Neural cell (in vitro differentiated cells): ENCODE data around the gene MSI2.

Experiments
- EP300 ChIP-seq: fragments of 450-650 bp; conservative IDR thresholded peaks from 2 replicates; pipeline ENCODE4 v1.6.1; 2014; ENCODE audit warnings: antibody characterized with exemption, mild to moderate bottlenecking, moderate library complexity; ENCODE audit not compliant: poor library complexity, severe bottlenecking
- EZH2 ChIP-seq: fragments of 200-600, 300-800 bp; shearing (Covaris generic), sonication (generic); IDR thresholded peaks from 2 replicates; pipeline ENCODE4 v1.6.1; 2014; ENCODE audit warnings: antibody characterized with exemption, low read length, borderline replicate concordance, mild to moderate bottlenecking; ENCODE audit not compliant: insufficient read depth, poor library complexity, severe bottlenecking
- MXI1 ChIP-seq: fragments of 450-650 bp; conservative IDR thresholded peaks from 2 replicates; pipeline ENCODE4 v1.6.1; 2014; ENCODE audit warnings: antibody characterized with exemption, mild to moderate bottlenecking; ENCODE audit not compliant: poor library complexity, severe bottlenecking
- POLR2AphosphoS5 ChIP-seq: IDR thresholded peaks from 2 replicates; pipeline ENCODE4 v1.6.1; 2012
- RAD21 ChIP-seq: fragments of 450-650 bp; conservative IDR thresholded peaks from 2 replicates; pipeline ENCODE4 v1.6.1; 2014; ENCODE audit warnings: antibody characterized with exemption, mild to moderate bottlenecking, moderate library complexity
- SMC3 ChIP-seq: fragments of 450-650 bp; conservative IDR thresholded peaks from 2 replicates; pipeline ENCODE4 v1.6.1; 2014; ENCODE audit warnings: antibody characterized with exemption, mild to moderate bottlenecking, moderate library complexity; ENCODE audit not compliant: poor library complexity
- TAF1 ChIP-seq: IDR thresholded peaks from 2 replicates; pipeline ENCODE4 v1.6.1; 2012; ENCODE audit warnings: low read depth
- TF ChIP-seq, protein P1 (sequence below): fragments of 450-650 bp; IDR thresholded peaks from 2 replicates; pipeline ENCODE4 v1.5.1; 2014; ENCODE audit warnings: antibody characterized with exemption, mild to moderate bottlenecking, moderate library complexity; ENCODE audit not compliant: poor library complexity, severe bottlenecking
- TF ChIP-seq, protein P2 (sequence below): IDR thresholded peaks from 2 replicates; pipeline ENCODE4 v1.6.1; 2012; ENCODE audit warnings: borderline replicate concordance

DNA sequence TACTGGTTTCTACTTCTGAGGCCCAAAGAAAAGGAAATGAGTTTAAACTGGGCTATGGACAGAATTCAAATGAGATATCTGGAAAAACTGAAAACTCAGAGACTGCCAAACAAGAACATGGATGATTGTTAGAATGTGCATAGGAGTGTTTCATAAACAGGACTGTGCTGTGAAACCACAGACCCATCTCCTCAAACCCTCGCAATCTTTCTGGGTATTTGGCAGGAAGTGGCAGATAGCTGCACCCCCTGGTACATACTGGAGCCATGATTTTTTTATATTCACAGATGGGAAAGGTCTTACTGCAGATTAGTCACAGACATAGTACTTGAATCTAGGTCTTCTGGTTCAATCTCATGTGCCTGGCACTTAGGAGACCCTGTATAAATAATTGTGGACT is 343.8 kb downstream of the MSI2 start:
- TF ChIP-seq, protein P1, sequence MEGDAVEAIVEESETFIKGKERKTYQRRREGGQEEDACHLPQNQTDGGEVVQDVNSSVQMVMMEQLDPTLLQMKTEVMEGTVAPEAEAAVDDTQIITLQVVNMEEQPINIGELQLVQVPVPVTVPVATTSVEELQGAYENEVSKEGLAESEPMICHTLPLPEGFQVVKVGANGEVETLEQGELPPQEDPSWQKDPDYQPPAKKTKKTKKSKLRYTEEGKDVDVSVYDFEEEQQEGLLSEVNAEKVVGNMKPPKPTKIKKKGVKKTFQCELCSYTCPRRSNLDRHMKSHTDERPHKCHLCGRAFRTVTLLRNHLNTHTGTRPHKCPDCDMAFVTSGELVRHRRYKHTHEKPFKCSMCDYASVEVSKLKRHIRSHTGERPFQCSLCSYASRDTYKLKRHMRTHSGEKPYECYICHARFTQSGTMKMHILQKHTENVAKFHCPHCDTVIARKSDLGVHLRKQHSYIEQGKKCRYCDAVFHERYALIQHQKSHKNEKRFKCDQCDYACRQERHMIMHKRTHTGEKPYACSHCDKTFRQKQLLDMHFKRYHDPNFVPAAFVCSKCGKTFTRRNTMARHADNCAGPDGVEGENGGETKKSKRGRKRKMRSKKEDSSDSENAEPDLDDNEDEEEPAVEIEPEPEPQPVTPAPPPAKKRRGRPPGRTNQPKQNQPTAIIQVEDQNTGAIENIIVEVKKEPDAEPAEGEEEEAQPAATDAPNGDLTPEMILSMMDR = no peak
- TF ChIP-seq RAD21 = no peak
- TF ChIP-seq EZH2 = no peak
- TF ChIP-seq MXI1 = no peak
- no peak for TF ChIP-seq SMC3
- no peak for TF ChIP-seq POLR2AphosphoS5
- TF ChIP-seq EP300 = no peak
- no peak for TF ChIP-seq TAF1
- TF ChIP-seq, protein P2, sequence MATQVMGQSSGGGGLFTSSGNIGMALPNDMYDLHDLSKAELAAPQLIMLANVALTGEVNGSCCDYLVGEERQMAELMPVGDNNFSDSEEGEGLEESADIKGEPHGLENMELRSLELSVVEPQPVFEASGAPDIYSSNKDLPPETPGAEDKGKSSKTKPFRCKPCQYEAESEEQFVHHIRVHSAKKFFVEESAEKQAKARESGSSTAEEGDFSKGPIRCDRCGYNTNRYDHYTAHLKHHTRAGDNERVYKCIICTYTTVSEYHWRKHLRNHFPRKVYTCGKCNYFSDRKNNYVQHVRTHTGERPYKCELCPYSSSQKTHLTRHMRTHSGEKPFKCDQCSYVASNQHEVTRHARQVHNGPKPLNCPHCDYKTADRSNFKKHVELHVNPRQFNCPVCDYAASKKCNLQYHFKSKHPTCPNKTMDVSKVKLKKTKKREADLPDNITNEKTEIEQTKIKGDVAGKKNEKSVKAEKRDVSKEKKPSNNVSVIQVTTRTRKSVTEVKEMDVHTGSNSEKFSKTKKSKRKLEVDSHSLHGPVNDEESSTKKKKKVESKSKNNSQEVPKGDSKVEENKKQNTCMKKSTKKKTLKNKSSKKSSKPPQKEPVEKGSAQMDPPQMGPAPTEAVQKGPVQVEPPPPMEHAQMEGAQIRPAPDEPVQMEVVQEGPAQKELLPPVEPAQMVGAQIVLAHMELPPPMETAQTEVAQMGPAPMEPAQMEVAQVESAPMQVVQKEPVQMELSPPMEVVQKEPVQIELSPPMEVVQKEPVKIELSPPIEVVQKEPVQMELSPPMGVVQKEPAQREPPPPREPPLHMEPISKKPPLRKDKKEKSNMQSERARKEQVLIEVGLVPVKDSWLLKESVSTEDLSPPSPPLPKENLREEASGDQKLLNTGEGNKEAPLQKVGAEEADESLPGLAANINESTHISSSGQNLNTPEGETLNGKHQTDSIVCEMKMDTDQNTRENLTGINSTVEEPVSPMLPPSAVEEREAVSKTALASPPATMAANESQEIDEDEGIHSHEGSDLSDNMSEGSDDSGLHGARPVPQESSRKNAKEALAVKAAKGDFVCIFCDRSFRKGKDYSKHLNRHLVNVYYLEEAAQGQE = no peak
